H9 (cell line): ENCODE data around the gene SH2B2. TPM values are rescaled to one million over a fixed set of nuclear protein-coding genes. Genes with fewer than 3 reads are reported as not detected.

ENCODE experiments used
- DNase-seq: peaks from one replicate; pipeline ENCODE4 v3.0.0-alpha.2; 2017
- H2AFZ ChIP-seq: one replicate; pipeline ENCODE4 v1.6.1; 2013; ENCODE audit warnings: mild to moderate bottlenecking, low read length, control low read depth, moderate library complexity
- H2AK5ac ChIP-seq: 2 replicates; pipeline ENCODE4 v1.6.1; 2013; ENCODE audit warnings: low read length, control low read depth, mixed read lengths; ENCODE audit not compliant: insufficient read length
- H2BK120ac ChIP-seq: one replicate; pipeline ENCODE4 v1.6.1; 2013; ENCODE audit warnings: low read depth, mild to moderate bottlenecking, low read length, control low read depth, inconsistent platforms; ENCODE audit not compliant: poor library complexity, severe bottlenecking
- H2BK12ac ChIP-seq: 2 replicates; pipeline ENCODE4 v1.6.1; 2013; ENCODE audit warnings: low read length, control low read depth, mixed read lengths, low read depth; ENCODE audit not compliant: insufficient read length
- H2BK15ac ChIP-seq: 2 replicates; pipeline ENCODE4 v1.6.1; 2013; ENCODE audit warnings: low read depth, low read length, control low read depth
- H2BK20ac ChIP-seq: one replicate; pipeline ENCODE4 v1.6.1; 2013; ENCODE audit warnings: low read depth, mild to moderate bottlenecking, low read length, control low read depth, inconsistent platforms; ENCODE audit not compliant: poor library complexity, severe bottlenecking
- H2BK5ac ChIP-seq: 2 replicates; pipeline ENCODE4 v1.6.1; 2013; ENCODE audit warnings: low read length, control low read depth, mixed read lengths; ENCODE audit not compliant: insufficient read length
- H3K14ac ChIP-seq: 2 replicates; pipeline ENCODE4 v1.6.1; 2013; ENCODE audit warnings: low read length, control low read depth; ENCODE audit not compliant: insufficient read depth
- H3K18ac ChIP-seq: 2 replicates; pipeline ENCODE4 v1.6.1; 2013; ENCODE audit warnings: low read depth, mild to moderate bottlenecking, mixed read lengths, low read length, control low read depth; ENCODE audit not compliant: insufficient read length
- H3K23ac ChIP-seq: 2 replicates; pipeline ENCODE4 v1.6.1; 2013; ENCODE audit warnings: low read length, control low read depth, mixed read lengths, low read depth; ENCODE audit not compliant: insufficient read length
- H3K23me2 ChIP-seq: 2 replicates; pipeline ENCODE4 v1.6.1; 2013; ENCODE audit warnings: low read depth, mild to moderate bottlenecking, mixed read lengths, low read length, control low read depth; ENCODE audit not compliant: insufficient read length, poor library complexity, severe bottlenecking
- H3K27ac ChIP-seq: 2 replicates; pipeline ENCODE4 v1.5.1; 2013; ENCODE audit warnings: low read length, control low read depth, mixed read lengths, low read depth; ENCODE audit not compliant: insufficient read length
- H3K27me3 ChIP-seq: 2 replicates; pipeline ENCODE4 v1.6.1; 2013; ENCODE audit warnings: low read length, control low read depth, inconsistent platforms; ENCODE audit not compliant: insufficient read depth
- H3K4ac ChIP-seq: 2 replicates; pipeline ENCODE4 v1.6.1; 2013; ENCODE audit warnings: low read depth, mild to moderate bottlenecking, control low read depth, inconsistent platforms, low read length, moderate library complexity
- H3K4me1 ChIP-seq: 2 replicates; pipeline ENCODE4 v1.6.1; 2013; ENCODE audit warnings: low read length, control low read depth, inconsistent platforms; ENCODE audit not compliant: insufficient read depth
- H3K4me2 ChIP-seq: 2 replicates; pipeline ENCODE4 v1.6.1; 2013; ENCODE audit warnings: low read length, control low read depth, mixed read lengths; ENCODE audit not compliant: insufficient read length, insufficient read depth
- H3K56ac ChIP-seq: 2 replicates; pipeline ENCODE4 v1.6.1; 2013; ENCODE audit warnings: low read depth, mild to moderate bottlenecking, mixed read lengths, low read length, control low read depth; ENCODE audit not compliant: insufficient read length
- H3K79me1 ChIP-seq: 2 replicates; pipeline ENCODE4 v1.6.1; 2013; ENCODE audit warnings: low read depth, mild to moderate bottlenecking, moderate library complexity, low read length, control low read depth, inconsistent platforms; ENCODE audit not compliant: insufficient read depth, poor library complexity, severe bottlenecking
- H3K79me2 ChIP-seq: 2 replicates; pipeline ENCODE4 v1.6.1; 2013; ENCODE audit warnings: low read length, control low read depth, inconsistent platforms; ENCODE audit not compliant: insufficient read depth
- H3K9ac ChIP-seq: 2 replicates; pipeline ENCODE4 v1.6.1; 2013; ENCODE audit warnings: low read length, control low read depth, mixed read lengths; ENCODE audit not compliant: insufficient read length; ENCODE audit errors: extremely low read depth
- H3K9me3 ChIP-seq: one replicate; pipeline ENCODE4 v1.6.1; 2013; ENCODE audit warnings: low read depth, low read length, inconsistent platforms; ENCODE audit not compliant: control insufficient read depth
- H3T11ph ChIP-seq: one replicate; pipeline ENCODE4 v1.6.1; 2013; ENCODE audit warnings: mild to moderate bottlenecking, low read length, control low read depth, inconsistent platforms
- H4K20me1 ChIP-seq: one replicate; pipeline ENCODE4 v1.6.1; 2013; ENCODE audit not compliant: control insufficient read depth, insufficient read length, insufficient read depth
- H4K5ac ChIP-seq: 2 replicates; pipeline ENCODE4 v1.6.1; 2013; ENCODE audit warnings: low read depth, mild to moderate bottlenecking, mixed read lengths, low read length, control low read depth; ENCODE audit not compliant: insufficient read length
- H4K8ac ChIP-seq: replicated peaks from 2 replicates; pipeline ENCODE4 v1.6.1; 2013; ENCODE audit warnings: low read length, control low read depth, mixed read lengths, low read depth; ENCODE audit not compliant: insufficient read length
- H4K91ac ChIP-seq: 2 replicates; pipeline ENCODE4 v1.6.1; 2013; ENCODE audit warnings: low read depth, mild to moderate bottlenecking, moderate library complexity, mixed read lengths, low read length, control low read depth; ENCODE audit not compliant: insufficient read length
- H3K27ac Mint-ChIP-seq, 3 experiments: 2 replicates in 2 of 3; 3 replicates in 1 of 3; pipeline ENCODE4 v1.8.0; 2020 to 2021; ENCODE audit warnings: mixed read lengths in 3 of 3, mild to moderate bottlenecking in 1 of 3, moderate library complexity in 1 of 3
- H3K27me3 Mint-ChIP-seq: 2 replicates; pipeline ENCODE4 v1.8.0; 2021; ENCODE audit warnings: low read depth, mild to moderate bottlenecking, moderate library complexity, mixed read lengths
- H3K36me3 Mint-ChIP-seq, 3 experiments: 2 replicates in 2 of 3; 3 replicates in 1 of 3; pipeline ENCODE4 v1.8.0; 2020 to 2021; ENCODE audit warnings: low read depth in 3 of 3, mixed read lengths in 3 of 3; ENCODE audit not compliant: insufficient read depth in 1 of 3
- H3K4me1 Mint-ChIP-seq, 2 experiments: 2 replicates each; pipeline ENCODE4 v1.8.0; 2020; ENCODE audit warnings: mixed read lengths in 2 of 2
- H3K4me3 Mint-ChIP-seq, 2 experiments: 2 replicates in 1 of 2; 3 replicates in 1 of 2; pipeline ENCODE4 v1.8.0; 2020 to 2021; ENCODE audit warnings: mild to moderate bottlenecking in 2 of 2, mixed read lengths in 2 of 2, moderate library complexity in 1 of 2
- H3K9me3 Mint-ChIP-seq, 2 experiments: 2 replicates in 1 of 2; 3 replicates in 1 of 2; pipeline ENCODE4 v1.8.0; 2020; ENCODE audit warnings: mild to moderate bottlenecking in 2 of 2, mixed read lengths in 2 of 2, moderate library complexity in 1 of 2
- WGBS: extraction: QIAGEN DNeasy Blood & Tissue Kit; methylation state at CpG from one replicate; pipeline ENCODE4 v1.1.7; 2013; ENCODE audit warnings: missing lambda C conversion rate, low lambda C conversion rate, mixed read lengths; ENCODE audit not compliant: insufficient read length; ENCODE audit errors: extremely low coverage; 5-methylcytosine and 5-hydroxymethylcytosine counted together
- total RNA-seq: library from RNA; stranded (reverse); gene quantifications from 2 replicates; pipeline ENCODE4 v1.2.1, GENCODE V29; 2021
- TF ChIP-seq, protein P1 (sequence below): fragments of 200-600 bp; sonication (generic); conservative IDR thresholded peaks from 3 replicates; pipeline ENCODE4 v1.8.0; 2021; ENCODE audit warnings: antibody characterized with exemption, mild to moderate bottlenecking

SH2B2 gene
- total RNA-seq, 1 experiment from 2014 or later, result 10.4 TPM

DNA sequence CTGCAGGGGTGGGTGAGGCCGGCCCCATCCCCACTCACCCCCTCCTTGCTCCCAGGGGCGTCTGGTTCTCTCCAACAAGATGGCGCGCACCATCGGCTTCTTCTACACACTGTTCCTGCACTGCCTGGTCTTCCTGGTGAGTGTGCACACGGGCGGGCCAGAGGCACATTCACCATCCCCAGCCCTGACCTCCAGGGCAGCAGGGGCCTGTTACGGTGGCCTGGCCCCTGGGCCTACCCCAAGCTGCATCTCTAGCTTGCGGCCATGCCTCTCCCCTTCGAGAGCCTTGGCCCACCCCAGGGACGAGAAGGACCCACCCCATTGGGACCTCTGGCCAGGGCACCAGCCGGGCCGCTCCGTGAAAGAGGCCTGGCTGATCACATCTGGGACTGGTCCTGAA, 4.9 kb upstream of the SH2B2 start:
- Histone ChIP-seq H4K91ac (no peak overlapping the region), H3K18ac (no peak overlapping the region), H3K23ac (no peak overlapping the region), H3K23me2 (peaks cover 3% of the 10 kb centered on the region), H3K27me3 (no peaks in the 10 kb centered on the region), H2BK120ac (no peak overlapping the region), H3K4me1 (no peaks in the 10 kb centered on the region), H3K27ac (no peak overlapping the region), H4K5ac (no peak overlapping the region), H2AK5ac (no peak overlapping the region), H2AFZ (no peak overlapping the region), H3K56ac (no peak overlapping the region), H2BK12ac (no peak overlapping the region), H2BK5ac (no peak overlapping the region), H3K14ac (no peak overlapping the region), H4K20me1 (no peaks in the 10 kb centered on the region), H3K4me2 (no peak overlapping the region), H3T11ph (no peak overlapping the region), H2BK20ac (no peak overlapping the region), H3K9ac (no peak overlapping the region), H3K4ac (no peak overlapping the region), H3K79me2 (no peaks in the 10 kb centered on the region), H4K8ac (no peak overlapping the region), H2BK15ac (no peak overlapping the region), H3K79me1 (no peaks in the 10 kb centered on the region), H3K9me3 (no peaks in the 10 kb centered on the region)
- Mint-ChIP-seq H3K4me1 (peaks cover 10 to 21% of the 10 kb centered on the region in 2 experiments), H3K9me3 (no peaks in the 10 kb centered on the region), H3K27me3 (peaks cover 13% of the 10 kb centered on the region), H3K27ac (no peak overlapping the region), H3K36me3 (no peaks in the 10 kb centered on the region), H3K4me3 (no peak overlapping the region)
- no peak for DNase-seq
- TF ChIP-seq, protein P1, sequence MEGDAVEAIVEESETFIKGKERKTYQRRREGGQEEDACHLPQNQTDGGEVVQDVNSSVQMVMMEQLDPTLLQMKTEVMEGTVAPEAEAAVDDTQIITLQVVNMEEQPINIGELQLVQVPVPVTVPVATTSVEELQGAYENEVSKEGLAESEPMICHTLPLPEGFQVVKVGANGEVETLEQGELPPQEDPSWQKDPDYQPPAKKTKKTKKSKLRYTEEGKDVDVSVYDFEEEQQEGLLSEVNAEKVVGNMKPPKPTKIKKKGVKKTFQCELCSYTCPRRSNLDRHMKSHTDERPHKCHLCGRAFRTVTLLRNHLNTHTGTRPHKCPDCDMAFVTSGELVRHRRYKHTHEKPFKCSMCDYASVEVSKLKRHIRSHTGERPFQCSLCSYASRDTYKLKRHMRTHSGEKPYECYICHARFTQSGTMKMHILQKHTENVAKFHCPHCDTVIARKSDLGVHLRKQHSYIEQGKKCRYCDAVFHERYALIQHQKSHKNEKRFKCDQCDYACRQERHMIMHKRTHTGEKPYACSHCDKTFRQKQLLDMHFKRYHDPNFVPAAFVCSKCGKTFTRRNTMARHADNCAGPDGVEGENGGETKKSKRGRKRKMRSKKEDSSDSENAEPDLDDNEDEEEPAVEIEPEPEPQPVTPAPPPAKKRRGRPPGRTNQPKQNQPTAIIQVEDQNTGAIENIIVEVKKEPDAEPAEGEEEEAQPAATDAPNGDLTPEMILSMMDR, result no peak
- WGBS, result no CpG with 5 or more reads among the region's 14 CpGs
